ENCODE data around the gene MOCS3.

MOCS3 gene

DNA sequence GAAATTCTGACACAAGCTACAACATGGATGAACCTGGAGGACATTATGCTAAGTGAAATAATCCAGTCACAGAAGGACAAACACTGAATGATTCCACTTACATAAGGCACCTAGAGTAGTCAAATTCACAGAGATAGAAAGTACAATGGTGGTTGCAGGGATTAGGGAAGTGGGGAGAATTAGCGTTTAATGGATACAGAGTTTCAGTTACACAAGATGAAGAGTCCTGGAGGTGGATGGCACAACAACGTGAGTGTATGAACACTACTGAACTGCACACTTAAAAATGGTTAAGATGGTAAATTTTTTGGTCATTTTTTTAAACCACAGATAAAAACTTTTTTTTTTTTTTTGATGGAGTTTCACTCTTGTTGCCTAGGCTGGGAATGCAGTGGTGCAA is 24.7 kb downstream of the MOCS3 start:
- DNase-seq = no peak

DNA sequence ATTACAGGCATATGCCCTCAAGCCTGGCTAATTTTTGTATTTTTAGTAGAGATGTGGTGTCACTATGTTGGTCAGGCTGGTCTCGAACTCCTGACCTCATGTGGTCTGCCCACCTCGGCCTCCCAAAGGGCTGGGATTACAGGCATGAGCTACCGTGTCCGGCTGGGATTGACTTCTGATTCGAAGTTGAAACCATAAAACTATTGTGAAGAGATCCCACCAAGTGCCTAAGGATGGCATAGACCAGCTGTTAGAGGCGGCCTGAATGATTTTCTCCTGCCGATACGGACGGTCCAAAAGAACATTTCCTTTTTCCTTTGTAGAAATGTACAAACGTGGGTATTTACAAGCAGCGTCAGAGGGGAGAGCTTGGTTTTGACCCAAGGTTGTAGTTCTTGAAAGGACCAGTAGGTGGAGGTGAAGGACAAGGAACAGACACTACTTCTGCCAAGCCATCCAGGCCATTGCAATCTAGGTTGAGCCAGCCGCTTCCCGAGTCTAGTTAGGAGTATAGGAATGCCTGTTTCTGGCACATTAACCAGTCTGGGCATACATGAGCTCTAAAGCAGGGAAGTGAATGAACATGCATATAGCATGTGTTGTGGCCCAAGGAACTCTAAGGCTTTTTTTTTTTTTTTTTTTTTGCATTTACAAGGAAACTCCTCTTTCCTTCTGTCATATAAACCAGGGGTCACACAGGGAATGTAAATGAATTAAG is 29.0 kb downstream of the MOCS3 start:
- no peak for DNase-seq

DNA sequence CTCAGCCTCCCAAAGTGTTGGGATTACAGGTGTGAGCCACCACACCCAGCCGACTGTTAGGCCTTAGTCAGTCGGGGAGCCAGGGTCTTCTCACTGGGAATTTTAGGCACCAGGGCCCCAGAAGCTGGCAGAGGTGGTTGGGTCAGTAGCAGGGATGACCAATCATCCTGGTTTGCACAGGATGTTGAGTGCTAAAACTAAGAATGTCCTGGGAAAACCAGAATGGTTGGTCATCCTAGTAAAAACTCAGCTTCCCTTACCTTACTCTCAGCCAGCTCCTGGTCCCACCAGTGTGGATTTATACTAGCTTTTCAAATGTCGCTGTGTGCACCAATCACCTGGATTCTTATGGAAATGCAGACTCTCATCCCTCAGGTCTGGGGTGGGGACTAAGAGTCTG is 32.5 kb downstream of the MOCS3 start:
- DNase-seq = no peak

DNA sequence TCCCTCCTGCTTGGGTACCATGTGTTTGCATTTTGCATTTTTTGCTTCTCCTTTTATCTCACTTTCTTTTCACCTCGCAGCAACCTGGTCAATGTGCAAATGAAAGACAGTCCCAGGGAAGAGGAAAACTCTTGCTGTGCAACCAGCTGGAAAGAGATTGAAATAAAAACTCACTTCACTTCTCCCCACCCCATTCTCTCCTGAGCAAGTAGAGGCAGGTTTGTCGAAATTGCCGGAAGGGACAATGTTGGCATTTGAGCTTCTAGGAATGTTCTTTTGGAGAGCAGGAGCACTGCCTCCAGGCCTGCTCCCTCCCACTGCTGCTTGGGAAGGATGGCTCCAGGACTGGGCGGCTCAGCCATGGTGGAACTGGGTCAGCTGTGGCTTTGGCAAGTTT is 33.7 kb downstream of the MOCS3 start:
- DNase-seq = no peak

DNA sequence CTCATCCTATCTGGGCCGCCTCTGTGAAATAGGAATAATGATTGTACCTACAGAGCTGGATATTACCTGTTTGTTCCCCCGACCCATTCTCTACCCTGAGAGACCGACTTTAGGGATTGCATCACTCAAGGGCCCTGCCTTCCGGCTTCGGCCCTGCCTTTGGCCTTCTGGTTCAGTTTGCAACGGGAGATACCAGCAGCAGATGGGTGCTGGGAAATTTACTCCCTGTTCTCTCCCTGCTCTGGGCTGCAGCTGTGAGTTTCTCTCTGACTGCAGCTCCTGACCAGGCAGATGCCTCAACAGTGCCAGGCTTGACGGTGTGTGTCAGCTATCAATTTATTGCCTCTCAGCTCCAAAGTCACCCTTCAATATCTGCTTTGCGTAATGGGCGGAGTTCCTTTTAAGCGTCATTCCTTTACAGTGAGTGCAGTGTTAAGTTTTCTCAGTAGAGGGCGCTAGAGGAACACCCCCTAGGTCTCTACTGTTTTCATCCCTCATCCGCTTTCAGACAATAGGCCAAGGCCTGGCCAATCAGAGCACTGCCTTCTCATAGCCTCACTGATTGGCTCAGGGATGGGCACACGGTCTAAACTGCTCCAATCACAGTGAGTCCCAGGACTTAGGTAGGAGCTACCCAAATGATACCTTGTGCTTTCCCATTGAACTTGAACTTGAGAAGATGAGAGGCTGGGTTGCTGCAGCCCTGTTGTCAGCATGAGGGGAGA is 34.3 kb downstream of the MOCS3 start:
- peak; percentile 78 for DNase-seq

DNA sequence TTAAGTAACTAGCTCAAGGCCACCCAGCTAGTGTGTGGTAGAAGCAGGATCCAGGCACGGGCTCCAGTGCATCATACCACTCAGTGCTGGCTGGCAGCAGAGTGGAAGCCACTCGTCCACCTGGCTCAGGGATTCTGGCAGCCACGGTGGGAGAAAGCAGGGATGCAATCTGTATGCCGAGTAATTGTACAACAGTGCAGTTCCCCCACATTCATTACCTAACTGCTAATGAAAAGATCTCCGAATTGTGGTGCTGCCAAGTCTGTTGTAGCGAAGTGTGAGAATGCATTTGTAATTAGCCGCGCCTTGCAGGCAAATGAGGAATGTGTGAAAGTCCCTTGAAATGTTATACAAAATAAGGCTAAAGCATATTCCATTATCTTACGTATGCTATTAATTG is 35.3 kb downstream of the MOCS3 start:
- no peak for DNase-seq

DNA sequence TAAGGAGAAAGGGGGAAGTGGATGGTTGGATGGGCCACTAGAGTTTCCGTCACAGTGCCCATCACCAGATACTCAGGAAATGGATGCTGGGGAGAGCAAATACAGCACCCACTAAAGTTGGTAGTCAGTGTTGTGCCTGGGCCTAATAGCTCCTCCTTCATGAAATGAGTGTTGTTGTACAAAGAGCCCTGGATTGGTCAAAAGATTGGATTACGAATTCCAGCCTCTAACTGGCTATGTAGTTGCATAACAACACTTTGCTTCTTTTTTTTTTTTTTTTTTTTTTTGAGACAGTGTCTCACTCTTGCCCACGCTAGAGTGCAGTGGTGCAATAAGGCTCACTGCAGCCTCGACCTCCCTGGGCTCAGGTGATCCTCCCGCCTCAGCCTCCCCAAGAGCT is 36.9 kb downstream of the MOCS3 start:
- DNase-seq = no peak

DNA sequence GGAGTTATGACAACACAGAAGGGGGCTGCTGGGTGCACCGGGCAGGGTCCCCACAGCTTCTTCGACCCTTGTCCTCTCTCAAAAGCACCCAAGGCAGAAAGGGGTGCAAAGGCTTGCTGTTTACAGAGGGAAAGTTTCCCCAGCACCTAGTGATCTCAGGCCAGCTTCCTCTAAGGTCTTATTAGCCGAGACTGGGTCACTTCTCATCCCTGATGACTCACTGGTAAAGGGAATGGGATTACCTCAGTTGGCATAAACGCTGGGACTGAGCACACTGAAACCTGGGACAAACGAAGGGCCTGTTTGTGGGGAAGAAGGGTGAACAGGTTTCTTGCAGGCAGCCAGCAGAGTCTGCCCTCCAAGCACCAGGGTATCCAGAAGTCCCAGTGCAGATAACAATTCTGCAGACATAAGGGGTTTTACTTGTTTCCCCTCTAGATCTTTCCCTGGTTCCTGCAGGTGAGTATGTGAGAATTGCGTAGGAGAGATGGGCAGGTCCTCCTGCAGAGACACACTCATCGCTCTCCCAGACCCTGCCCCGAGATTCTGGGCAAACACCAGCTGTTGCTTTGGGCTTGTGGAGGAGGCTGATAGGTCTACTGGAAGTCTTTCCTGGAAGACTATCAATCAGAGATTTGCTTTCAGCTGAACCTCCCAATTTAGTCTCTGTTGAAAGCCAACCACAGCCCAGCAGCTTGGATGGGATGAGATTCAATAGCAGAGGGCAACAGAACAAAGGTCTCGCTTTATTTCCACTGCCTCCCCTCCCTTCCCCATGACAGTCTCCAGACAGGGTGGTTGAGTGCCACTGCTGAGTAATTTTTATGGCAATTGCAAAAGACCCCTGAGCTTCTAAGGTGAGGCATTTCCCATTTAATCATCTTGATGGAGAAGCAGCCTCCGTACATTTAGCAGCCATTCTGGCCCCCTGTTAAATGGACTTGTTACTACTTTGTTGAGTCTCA is 38.6 kb downstream of the MOCS3 start:
- DNase-seq = no peak

DNA sequence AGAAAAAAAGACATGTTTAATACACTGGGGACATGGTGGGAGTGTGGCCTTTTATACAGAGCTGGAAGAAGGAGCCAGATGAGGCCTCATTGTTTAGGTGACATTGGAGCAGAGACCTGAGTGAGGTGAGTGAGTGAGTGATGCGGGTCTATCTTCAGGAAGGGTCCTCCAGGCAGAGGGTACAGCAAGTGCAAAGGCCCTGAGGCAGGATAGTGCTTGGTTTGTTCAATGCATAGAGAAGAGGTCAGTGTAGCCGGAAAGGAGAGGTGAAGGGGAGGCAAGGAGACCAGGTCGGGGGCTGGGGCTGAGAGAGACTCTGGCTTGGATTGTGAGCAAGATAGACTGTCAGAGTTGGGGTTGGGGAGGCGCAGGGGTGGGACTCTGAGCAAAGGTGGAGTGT is 40.7 kb downstream of the MOCS3 start:
- DNase-seq = no peak

DNA sequence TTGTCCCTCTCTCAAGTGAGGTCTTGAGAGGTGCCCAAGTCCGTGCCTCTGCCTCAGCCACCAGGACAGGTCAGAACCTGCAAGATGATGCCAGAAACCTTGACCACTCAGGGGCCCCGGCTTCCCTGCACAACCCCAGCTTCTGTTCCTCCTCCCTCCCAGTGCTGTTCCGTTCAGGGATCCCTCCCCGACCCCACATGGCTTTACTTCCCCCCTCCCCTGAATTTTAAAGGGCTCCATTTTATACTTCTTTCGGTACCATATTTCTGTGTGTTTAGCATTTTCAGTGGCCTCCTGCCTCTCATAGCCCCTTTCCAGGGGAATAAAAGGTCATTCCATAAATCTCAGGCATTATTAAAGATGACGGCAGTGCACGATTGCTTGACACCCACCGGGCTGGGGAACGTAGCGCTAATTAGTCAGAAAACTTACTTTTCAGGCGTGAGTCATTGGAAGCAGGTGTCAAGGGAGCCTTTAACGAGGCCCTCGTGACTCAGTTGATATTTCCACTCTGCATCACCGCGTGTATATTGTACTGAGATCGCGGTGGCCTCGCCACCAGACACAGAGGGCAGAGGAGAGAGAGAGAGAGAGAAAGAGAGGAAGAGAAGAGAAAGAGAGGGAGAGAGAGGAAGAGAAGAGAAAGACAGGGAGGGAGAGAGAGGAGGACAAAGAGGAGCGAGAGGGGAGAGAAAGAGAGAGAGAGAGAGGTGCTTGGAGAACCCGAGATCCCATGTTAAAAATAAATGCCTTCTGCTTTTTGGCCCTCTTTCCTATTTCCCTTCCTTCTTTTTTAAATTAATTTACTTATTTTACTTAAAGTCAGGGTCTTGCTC is 43.0 kb downstream of the MOCS3 start:
- DNase-seq = no peak

DNA sequence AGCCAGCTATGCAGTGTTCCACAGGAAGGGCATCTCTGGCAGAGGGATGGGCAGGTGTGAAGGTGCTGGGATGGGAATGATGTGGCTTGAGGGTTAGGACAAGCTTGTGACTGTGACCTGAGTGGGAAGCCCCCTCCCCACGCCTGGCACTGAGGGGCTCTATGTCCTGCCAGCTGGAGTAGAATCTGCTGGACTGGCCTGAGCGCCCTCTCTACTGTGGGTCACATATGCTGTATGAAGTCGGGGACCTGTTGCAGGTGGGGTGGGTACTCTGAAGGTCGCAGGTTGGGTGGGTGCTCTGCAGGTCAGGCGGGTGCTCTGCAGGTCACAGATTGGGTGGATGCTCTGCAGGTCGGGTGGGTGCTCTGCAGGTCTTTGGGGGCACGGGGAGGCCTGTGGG is 44.0 kb downstream of the MOCS3 start:
- DNase-seq = no peak

DNA sequence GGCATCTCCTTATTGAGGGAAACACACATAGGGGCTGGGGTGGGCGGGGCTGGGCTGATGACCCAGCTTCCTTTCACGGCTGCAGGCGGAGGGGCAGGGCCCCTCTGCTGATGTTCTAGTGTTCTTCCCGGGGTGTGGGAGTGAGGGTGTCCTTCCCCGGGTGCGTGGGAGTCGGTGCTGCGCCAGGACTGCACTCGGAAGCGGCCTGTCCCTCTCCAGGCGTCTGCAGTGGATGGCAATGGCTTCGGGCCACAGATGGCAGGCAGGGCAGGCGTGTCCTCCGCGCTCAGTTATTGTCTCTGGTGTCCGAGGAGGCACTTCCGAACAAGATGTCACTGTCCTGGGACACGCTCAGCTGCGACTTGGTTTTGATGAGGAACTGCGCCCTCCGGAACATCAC is 45.1 kb downstream of the MOCS3 start:
- no peak for DNase-seq

DNA sequence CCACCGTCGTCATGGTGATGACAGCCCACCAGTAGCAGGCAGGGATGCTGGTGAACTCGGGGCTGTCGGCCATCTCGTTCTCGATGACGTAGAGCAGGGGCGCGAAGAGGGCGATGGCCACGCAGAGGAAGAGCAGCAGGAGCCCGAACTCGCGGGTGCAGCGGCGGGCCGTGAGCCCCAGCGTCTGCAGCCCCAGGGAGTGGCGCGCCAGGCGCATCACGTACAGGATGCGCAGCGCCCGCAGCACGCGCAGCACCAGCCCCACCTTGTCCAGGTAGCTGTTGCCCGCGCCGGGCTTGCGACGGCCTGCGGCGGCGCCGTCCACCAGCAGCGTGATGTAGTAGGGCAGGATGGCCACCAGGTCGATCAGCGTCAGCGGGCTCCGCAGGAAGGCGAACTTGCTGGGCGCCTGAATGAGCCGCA is 45.7 kb downstream of the MOCS3 start:
- DNase-seq = no peak

DNA sequence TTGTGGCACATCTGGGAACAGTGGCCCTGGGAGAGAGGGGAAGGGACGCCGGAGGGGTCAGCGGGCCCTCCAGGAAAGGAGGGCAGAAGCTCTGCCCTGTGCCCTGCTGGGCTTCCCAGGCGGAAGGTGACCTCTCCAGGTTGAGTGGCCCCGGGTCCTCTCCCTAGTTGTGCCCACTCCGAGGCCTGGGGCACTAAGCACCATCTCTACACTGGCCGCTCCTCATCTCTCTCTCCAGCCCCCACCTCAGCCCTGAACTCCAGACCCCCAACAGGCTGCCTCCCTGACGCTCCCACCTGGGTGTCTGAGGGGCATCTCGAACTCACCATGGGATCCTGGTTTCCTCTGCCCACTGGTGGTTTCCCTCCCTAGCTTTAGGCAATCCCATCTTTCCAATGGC is 46.2 kb downstream of the MOCS3 start:
- DNase-seq = no peak

DNA sequence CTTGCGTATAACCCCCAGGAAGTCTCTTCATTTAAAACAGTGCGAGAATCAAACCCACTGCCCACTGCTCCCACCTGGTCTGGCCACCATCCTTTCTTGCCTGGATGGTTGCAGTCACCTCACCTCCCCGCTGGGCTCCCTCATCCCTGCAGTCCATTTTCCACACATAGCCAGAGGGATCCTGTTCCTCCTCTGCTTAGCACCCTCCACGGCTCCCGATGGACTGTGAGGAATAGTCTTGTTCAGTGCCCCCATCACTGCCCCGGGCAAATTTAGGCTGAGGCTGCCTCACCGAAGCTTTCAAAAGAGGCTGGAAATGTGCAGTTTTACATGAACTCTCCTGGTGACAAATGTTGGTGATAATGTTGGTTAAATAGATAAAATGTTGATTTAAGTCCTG is 46.6 kb downstream of the MOCS3 start:
- DNase-seq = no peak

DNA sequence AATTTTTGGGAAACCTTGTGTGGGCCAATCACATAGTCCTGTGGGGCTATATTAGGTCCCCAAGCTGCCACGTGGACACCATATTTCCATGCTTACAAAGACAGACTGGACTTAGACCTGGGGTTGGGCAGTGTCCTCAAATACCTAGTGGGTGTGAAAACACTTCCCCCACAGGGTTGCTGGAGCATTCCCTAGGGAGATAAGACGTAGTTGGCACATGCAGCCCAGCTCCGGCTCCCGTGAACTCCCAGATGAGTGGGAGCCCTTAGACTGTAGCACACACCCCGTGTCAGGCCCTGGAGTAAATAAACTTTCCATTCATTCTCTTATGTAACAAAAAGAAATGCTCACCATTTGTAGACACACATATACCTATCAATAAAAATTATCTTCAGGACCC is 50.1 kb downstream of the MOCS3 start:
- DNase-seq = no peak

DNA sequence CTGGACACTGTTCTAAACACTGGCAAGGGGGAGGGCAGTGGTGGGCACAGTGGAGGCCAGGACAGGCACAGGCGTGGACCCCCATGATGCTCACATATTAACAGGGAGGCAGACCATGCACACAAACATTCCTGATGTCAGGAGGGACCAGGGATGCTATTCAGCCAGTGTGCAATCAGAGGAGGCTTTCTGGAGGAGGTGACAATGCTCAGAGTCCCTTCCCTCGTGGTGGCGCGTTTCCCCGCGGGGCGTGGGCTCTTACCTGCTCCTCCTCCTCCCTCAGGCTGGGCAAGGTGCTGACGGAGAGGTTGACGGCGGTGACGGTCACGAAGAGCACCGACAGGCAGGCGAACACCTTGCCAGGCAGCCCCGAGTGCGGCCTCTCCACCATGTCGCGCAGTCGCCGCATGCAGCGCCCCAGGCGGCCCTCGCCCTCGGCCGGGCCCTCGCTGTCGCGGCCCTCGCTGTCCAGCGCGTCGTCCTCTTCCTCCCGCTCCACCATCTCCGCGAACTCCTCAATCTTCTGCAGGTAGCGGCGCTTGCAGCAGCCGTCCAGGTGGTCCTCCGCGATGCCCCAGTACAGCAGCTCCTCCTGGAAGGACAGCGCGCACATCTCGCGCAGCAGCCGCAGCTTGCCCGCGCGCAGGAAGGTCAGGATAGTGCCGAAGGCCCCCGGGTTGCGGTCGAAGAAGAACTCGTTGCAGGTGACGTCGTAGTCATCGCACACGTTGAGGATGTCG is 50.9 kb downstream of the MOCS3 start:
- no peak for DNase-seq

DNA sequence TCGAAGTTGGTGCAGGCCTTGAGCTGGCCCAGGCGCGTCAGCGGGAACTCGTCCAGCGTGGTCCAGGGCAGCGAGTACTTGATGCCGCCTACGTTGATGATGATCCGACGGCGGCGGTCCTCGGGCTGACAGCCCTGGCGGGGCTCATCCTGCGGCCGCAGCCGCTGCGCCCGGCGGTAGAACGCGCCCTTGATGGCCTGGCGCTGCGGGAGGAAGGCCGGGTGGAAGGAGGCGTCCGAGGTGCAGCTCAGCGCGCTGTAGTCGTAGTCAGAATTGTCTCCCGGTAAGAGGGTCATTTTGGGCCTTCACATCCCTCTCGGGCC is 51.4 kb downstream of the MOCS3 start:
- DNase-seq = no peak

DNA sequence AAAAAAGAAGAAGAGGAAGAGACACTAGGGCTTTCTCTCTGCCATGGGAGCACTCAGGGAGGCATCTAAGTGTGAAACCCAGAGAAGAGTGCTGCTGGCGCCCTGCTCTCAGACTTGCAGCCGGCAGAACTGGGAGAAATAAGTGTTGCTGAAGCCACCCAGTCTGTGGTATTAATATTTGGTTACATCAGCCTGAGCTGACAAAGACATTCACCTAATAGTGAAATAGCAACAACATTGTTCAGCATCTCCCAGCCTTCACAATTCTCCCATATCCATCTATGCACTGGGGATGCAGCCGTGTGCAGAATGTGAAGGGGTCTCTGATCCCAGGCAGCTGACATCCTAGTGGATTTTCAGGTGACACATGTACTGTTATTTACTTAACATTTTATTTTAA is 52.3 kb downstream of the MOCS3 start:
- no peak for DNase-seq

DNA sequence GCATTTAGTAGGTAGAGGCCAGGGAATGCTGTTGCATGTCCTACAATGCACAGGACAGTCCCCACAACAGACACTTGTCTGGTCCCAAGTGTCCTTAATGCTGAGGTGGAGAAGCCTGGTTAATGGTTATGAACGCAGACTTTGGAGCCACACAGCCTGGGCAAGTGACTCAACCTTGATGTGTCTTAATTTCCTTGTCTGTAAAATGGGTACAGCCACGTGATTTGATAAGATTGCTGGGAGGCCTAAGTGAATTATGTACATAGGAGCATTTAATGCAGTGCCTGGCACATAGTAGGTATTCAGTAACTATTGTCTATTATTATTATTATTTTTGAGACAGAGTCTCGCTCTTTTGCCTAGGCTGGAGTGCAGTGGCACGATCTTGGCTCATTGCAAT is 52.9 kb downstream of the MOCS3 start:
- no peak for DNase-seq

DNA sequence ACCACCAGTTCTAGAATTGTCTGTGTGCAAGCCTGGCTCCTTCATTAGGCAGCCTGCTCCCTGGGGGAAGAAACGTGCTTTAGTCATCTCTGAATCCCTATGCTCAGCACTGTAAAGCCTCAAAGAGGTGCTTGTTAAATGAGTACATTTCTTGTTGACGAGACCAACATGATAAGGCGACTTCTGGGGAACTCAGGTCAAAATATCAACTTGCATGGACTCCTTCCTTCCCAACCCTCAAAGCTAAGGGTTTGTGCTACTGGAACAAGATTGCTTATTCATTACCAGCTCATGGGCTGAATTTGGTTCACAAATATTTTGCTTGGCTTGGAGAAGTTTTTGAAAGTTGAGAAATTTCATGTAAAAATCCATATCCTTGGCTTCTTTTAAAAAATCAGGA is 53.7 kb downstream of the MOCS3 start:
- DNase-seq = no peak
